ENCODE data around the gene ZNF831.

DNA sequence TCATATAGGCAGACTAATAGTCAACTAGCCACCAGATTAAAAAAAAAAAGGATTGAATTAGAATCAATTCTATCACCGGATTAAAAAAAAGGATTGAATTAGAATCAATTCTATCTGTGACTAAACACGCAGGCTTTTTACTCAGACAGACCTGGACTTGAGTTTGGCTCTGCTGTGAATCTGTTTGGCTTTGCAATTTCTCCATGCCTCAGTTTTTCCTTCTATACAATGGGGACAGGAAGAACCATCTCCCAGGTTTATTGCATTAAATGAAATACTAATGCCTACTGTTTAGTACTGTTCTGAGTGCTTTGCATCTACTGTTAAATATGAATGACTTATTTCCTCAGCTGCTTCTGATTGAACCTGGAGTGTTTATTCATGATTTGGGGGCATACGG lies 106.8 kb downstream of the ZNF831 start:
- TF ChIP-seq, protein P1, sequence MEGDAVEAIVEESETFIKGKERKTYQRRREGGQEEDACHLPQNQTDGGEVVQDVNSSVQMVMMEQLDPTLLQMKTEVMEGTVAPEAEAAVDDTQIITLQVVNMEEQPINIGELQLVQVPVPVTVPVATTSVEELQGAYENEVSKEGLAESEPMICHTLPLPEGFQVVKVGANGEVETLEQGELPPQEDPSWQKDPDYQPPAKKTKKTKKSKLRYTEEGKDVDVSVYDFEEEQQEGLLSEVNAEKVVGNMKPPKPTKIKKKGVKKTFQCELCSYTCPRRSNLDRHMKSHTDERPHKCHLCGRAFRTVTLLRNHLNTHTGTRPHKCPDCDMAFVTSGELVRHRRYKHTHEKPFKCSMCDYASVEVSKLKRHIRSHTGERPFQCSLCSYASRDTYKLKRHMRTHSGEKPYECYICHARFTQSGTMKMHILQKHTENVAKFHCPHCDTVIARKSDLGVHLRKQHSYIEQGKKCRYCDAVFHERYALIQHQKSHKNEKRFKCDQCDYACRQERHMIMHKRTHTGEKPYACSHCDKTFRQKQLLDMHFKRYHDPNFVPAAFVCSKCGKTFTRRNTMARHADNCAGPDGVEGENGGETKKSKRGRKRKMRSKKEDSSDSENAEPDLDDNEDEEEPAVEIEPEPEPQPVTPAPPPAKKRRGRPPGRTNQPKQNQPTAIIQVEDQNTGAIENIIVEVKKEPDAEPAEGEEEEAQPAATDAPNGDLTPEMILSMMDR (conservative IDR thresholded peaks at IDR 0.05 in 1 of 2, IDR thresholded peaks at IDR 0.05 in 1 of 2; ENCODE audit: extremely low read depth in 1 of 2, insufficient read depth in 1 of 2, low read depth in 1 of 2, low read length in 2 of 2) = no peak
- no peak for TF ChIP-seq EZH2 (IDR thresholded peaks at IDR 0.05; ENCODE audit: borderline replicate concordance, low read length)

Measured in mammary epithelial cell (primary cell).